HG02970 (cell line): ENCODE results near the gene FYN.
"Not testable (repeated sequence)": the region's sequence is repeated elsewhere in the genome, so short reads cannot be mapped to it uniquely, and the experiment has no call there.

Source experiments
- ATAC-seq: cut with Tn5 transposase; IDR thresholded peaks from one replicate; pipeline ENCODE4 v1.9.1; 2021; ENCODE audit warnings: mild to moderate bottlenecking, moderate library complexity, moderate number of reproducible peaks; ENCODE audit not compliant: unreplicated experiment, low FRiP score

Gene FYN

GRCh38 chr6:111692327-111693164 is 180.7 kb downstream of the FYN start:
- ATAC-seq, result no peak

GRCh38 chr6:111691345-111692225 is 181.7 kb downstream of the FYN start:
- no peak for ATAC-seq

GRCh38 chr6:111689946-111690345 is 183.3 kb downstream of the FYN start:
- no peak for ATAC-seq

GRCh38 chr6:111689419-111689818 is 183.8 kb downstream of the FYN start:
- ATAC-seq, result no peak

GRCh38 chr6:111688331-111688730 is 184.9 kb downstream of the FYN start:
- no peak for ATAC-seq

GRCh38 chr6:111687652-111688051 is 185.6 kb downstream of the FYN start:
- ATAC-seq, result no peak

- ATAC-seq, result no peak
Measured at GRCh38 chr6:111686932-111687266, 186.4 kb downstream of the FYN start.

- ATAC-seq, result no peak
Measured at GRCh38 chr6:111686249-111686931, 186.9 kb downstream of the FYN start.

GRCh38 chr6:111685526-111685925 is 187.7 kb downstream of the FYN start:
- no peak for ATAC-seq

- ATAC-seq, result no peak
Measured at GRCh38 chr6:111685058-111685457, 188.2 kb downstream of the FYN start.

- ATAC-seq, result no peak
Measured at GRCh38 chr6:111683749-111684267, 189.4 kb downstream of the FYN start.

GRCh38 chr6:111683157-111683556 is 190.1 kb downstream of the FYN start:
- ATAC-seq, result no peak

GRCh38 chr6:111681860-111682259 is 191.4 kb downstream of the FYN start:
- no peak for ATAC-seq

GRCh38 chr6:111680811-111681609 is 192.2 kb downstream of the FYN start:
- ATAC-seq, result not testable (repeated sequence)

GRCh38 chr6:111680015-111680712 is 193.1 kb downstream of the FYN start:
- no peak for ATAC-seq

- ATAC-seq, result no peak
Measured at GRCh38 chr6:111679126-111679858, 194.0 kb downstream of the FYN start.

GRCh38 chr6:111677249-111677990 is 195.8 kb downstream of the FYN start:
- ATAC-seq, result no peak

- no peak for ATAC-seq
Measured at GRCh38 chr6:111676383-111676782, 196.9 kb downstream of the FYN start.
